B cell (primary cell): ENCODE measurements around the gene SURF6. TPM values are rescaled to one million over a fixed set of nuclear protein-coding genes. Genes with fewer than 3 reads are reported as not detected.

Experiments
- ATAC-seq: fragments of 200-7000 bp; cut with Tn5 transposase; one replicate; pipeline ENCODE4 v1.10.0; 2021; ENCODE audit warnings: low read depth, mild to moderate bottlenecking, moderate number of reproducible peaks, moderate library complexity
- CTCF ChIA-PET: fragments of 350-600 bp; sonication (Branson Sonifier 250); formaldehyde crosslinking; loops from one replicate; lab custom pipeline; 2021; ENCODE audit warnings: antibody characterized with exemption, inconsistent platforms; lab: Charles Lee
- POLR2A ChIA-PET: fragments of 350-600 bp; sonication (Branson Sonifier 250); formaldehyde crosslinking; loops from one replicate; lab custom pipeline; 2021; ENCODE audit warnings: antibody characterized with exemption; lab: Charles Lee
- DNase-seq: peaks from one replicate; pipeline ENCODE4 v3.0.0; 2013
- H2AFZ ChIP-seq: 2 replicates; pipeline ENCODE4 v1.6.1; 2012; ENCODE audit warnings: mild to moderate bottlenecking, low read depth, low read length; ENCODE audit not compliant: insufficient read depth, poor library complexity, severe bottlenecking
- H3K27ac ChIP-seq, 2 donors: 1 replicate in 1 of 2; 2 replicates in 1 of 2; pipeline ENCODE4 v1.5.1; 2012 to 2013; ENCODE audit warnings: low read length in 2 of 2, mild to moderate bottlenecking in 2 of 2, moderate library complexity in 1 of 2
- H3K27me3 ChIP-seq, 4 experiments: fragments of 200-600 bp in 1 of 4; sonication (generic) in 1 of 4; replicated peaks in 1 of 4; 1 replicate in 2 of 4; 2 replicates in 2 of 4; pipeline versions ENCODE4 v1.6.1 to v1.7.0; 2013 to 2016; ENCODE audit warnings: low read length in 3 of 4, mild to moderate bottlenecking in 2 of 4, mixed read lengths in 1 of 4, moderate library complexity in 1 of 4; ENCODE audit not compliant: insufficient read depth in 4 of 4, control insufficient read depth in 3 of 4; ENCODE audit errors: control extremely low read depth in 1 of 4
- H3K36me3 ChIP-seq, 2 experiments: replicated peaks in 1 of 2; 1 replicate in 1 of 2; 2 replicates in 1 of 2; pipeline versions ENCODE4 v1.6.1 to v1.7.1; 2013; ENCODE audit warnings: low read length in 1 of 2; ENCODE audit not compliant: insufficient read depth in 2 of 2, control insufficient read depth in 1 of 2; ENCODE audit errors: control extremely low read depth in 1 of 2, extremely low read depth in 1 of 2
- H3K4me1 ChIP-seq, 2 donors: fragments of 200-600 bp in 1 of 2; sonication (generic) in 1 of 2; 1 replicate in 1 of 2; 2 replicates in 1 of 2; pipeline versions ENCODE4 v1.5.1 to v1.6.1; 2013 to 2017; ENCODE audit warnings: low read length in 2 of 2; ENCODE audit not compliant: control insufficient read depth in 2 of 2, insufficient read depth in 2 of 2
- H3K4me2 ChIP-seq: replicated peaks from 2 replicates; pipeline ENCODE3; 2012; ENCODE audit warnings: mild to moderate bottlenecking, low read depth, low read length; ENCODE audit not compliant: poor library complexity, severe bottlenecking
- H3K4me3 ChIP-seq, 5 experiments: fragments of 200-600 bp in 1 of 5; sonication (generic) in 1 of 5; 1 replicate in 3 of 5; 2 replicates in 2 of 5; pipeline versions ENCODE4 v1.5.1 to v1.7.0; 2011 to 2016; ENCODE audit warnings: low read length in 4 of 5, mild to moderate bottlenecking in 4 of 5, low read depth in 2 of 5, control low read depth in 1 of 5, moderate library complexity in 1 of 5; ENCODE audit not compliant: insufficient read depth in 1 of 5; ENCODE audit errors: control extremely low read depth in 1 of 5, extremely low read depth in 1 of 5
- H3K79me2 ChIP-seq: fragments of 200-600 bp; sonication (generic); one replicate; pipeline ENCODE4 v1.6.0; 2016; ENCODE audit warnings: low read length; ENCODE audit not compliant: control insufficient read depth, insufficient read depth
- H3K9ac ChIP-seq: fragments of 200-600 bp; sonication (generic); 2 replicates; pipeline ENCODE4 v1.6.1; 2017; ENCODE audit warnings: mild to moderate bottlenecking, low read length, moderate library complexity
- H3K9me3 ChIP-seq, 3 donors: one replicate each; pipeline versions ENCODE4 v1.6.1 to v1.7.1; 2013; ENCODE audit warnings: low read length in 2 of 3; ENCODE audit not compliant: control insufficient read depth in 2 of 3, insufficient read depth in 1 of 3; ENCODE audit errors: control extremely low read depth in 1 of 3
- H4K20me1 ChIP-seq: 2 replicates; pipeline ENCODE4 v1.6.0; 2012; ENCODE audit warnings: mild to moderate bottlenecking, low read length; ENCODE audit not compliant: insufficient read depth, control insufficient read depth, poor library complexity, severe bottlenecking
- H3K27ac Mint-ChIP-seq: one replicate; pipeline ENCODE4 v1.8.0; 2021; ENCODE audit warnings: mixed read lengths
- H3K27me3 Mint-ChIP-seq: one replicate; pipeline ENCODE4 v1.8.0; 2021; ENCODE audit warnings: mixed read lengths
- H3K4me1 Mint-ChIP-seq: one replicate; pipeline ENCODE4 v1.8.0; 2021; ENCODE audit warnings: mixed read lengths
- H3K4me3 Mint-ChIP-seq: one replicate; pipeline ENCODE4 v1.8.0; 2021; ENCODE audit warnings: mixed read lengths
- H3K9me3 Mint-ChIP-seq: one replicate; pipeline ENCODE4 v1.8.0; 2022; ENCODE audit warnings: mixed read lengths; ENCODE audit not compliant: insufficient read depth
- EZH2 ChIP-seq: IDR thresholded peaks from 2 replicates; pipeline ENCODE4 v1.6.1; 2012; ENCODE audit warnings: borderline replicate concordance, low read depth, mild to moderate bottlenecking, moderate library complexity, low read length; ENCODE audit not compliant: insufficient read depth, poor library complexity, severe bottlenecking
- WGBS: methylation state at CpG from one replicate; pipeline ENCODE4 v1.1.5; 2013; ENCODE audit warnings: missing lambda C conversion rate; ENCODE audit not compliant: insufficient coverage; 5-methylcytosine and 5-hydroxymethylcytosine counted together
- intact Hi-C: fragments of 100-400 bp; cut with micrococcal nuclease; formaldehyde crosslinking; loops from one replicate; pipeline ENCODE4 v1.10.0; 2022
- polyA plus RNA-seq: library from polyadenylated mRNA; depleted of rRNA; stranded (reverse); fragments of >200 nt; gene quantifications from 2 replicates; pipeline ENCODE4 v1.2.3, GENCODE V29; 2012
- total RNA-seq, 2 donors: library from RNA; stranded (reverse); fragments of 120-200 nt in 1 of 2; gene quantifications; 1 replicate in 1 of 2; 2 replicates in 1 of 2; pipeline versions ENCODE4 v1.2.3 to v1.2.4, GENCODE V29; 2013 to 2022
- TF ChIP-seq, protein P1 (sequence below): fragments of 200-600 bp; IDR thresholded peaks from one replicate; pipeline ENCODE4 v1.8.0; 2022; ENCODE audit warnings: antibody characterized with exemption, mild to moderate bottlenecking

Gene SURF6
- total and polyA plus RNA-seq, 2 donors (not counting 1 experiment from before 2014, with no cell fraction given), result 14.7 to 25.9 TPM

DNA sequence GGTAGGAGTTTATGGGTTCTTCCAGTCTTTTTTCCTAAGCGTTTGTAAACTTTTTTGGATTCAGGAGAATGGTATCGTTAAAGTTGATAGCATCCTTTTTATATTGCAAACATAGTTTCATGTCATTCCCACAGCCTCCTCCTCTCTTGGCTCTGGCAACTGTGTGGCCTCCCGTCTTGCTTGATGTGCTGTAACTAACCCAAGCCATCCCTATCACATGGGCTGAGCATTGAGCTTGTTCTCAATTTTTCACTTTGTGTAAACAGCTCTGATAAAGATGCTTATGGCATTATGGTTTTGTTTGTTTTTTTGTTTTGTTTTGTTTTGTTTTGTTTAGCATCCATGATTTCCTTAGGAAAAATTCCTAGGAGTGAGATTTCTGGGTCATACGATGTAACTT lies 44.7 kb upstream of the SURF6 start:
- no peaks in the 10 kb centered on the region for H3K9me3 Mint-ChIP-seq
- no peaks in the 10 kb centered on the region for H3K36me3 ChIP-seq
- H3K79me2 ChIP-seq, result peaks cover 1% of the 10 kb centered on the region
- TF ChIP-seq, protein P1, sequence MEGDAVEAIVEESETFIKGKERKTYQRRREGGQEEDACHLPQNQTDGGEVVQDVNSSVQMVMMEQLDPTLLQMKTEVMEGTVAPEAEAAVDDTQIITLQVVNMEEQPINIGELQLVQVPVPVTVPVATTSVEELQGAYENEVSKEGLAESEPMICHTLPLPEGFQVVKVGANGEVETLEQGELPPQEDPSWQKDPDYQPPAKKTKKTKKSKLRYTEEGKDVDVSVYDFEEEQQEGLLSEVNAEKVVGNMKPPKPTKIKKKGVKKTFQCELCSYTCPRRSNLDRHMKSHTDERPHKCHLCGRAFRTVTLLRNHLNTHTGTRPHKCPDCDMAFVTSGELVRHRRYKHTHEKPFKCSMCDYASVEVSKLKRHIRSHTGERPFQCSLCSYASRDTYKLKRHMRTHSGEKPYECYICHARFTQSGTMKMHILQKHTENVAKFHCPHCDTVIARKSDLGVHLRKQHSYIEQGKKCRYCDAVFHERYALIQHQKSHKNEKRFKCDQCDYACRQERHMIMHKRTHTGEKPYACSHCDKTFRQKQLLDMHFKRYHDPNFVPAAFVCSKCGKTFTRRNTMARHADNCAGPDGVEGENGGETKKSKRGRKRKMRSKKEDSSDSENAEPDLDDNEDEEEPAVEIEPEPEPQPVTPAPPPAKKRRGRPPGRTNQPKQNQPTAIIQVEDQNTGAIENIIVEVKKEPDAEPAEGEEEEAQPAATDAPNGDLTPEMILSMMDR, result no peak
- no peak for TF ChIP-seq EZH2
- H3K27me3 Mint-ChIP-seq, result no peaks in the 10 kb centered on the region
- no peak overlapping the region for H3K9ac ChIP-seq
- DNase-seq (no peak), ATAC-seq (no peak)
- peaks cover 3 to 7% of the 10 kb centered on the region in 2 donors for H3K4me1 ChIP-seq
- no peaks in the 10 kb centered on the region for H3K27me3 ChIP-seq
- H3K4me1 Mint-ChIP-seq, result peaks cover 2% of the 10 kb centered on the region
- H3K27ac ChIP-seq, result no peak overlapping the region
- ChIA-PET POLR2A (no interaction called here), CTCF (interaction anchor here (1.1 kb wide), 1 partner anchor 33 kb away, joined by 3 read pairs; no protein-coding TSS in a partner anchor)
- H3K27ac Mint-ChIP-seq, result no peak overlapping the region
- H3K4me3 Mint-ChIP-seq, result no peak overlapping the region
- WGBS, result 100% methylated on average over 1 of the region's 4 CpGs
- H2AFZ ChIP-seq, result no peak overlapping the region
- H3K4me2 ChIP-seq, result no peak overlapping the region
- H3K4me3 ChIP-seq, result no peak overlapping the region
- no peaks in the 10 kb centered on the region for H4K20me1 ChIP-seq
- no peaks in the 10 kb centered on the region for H3K9me3 ChIP-seq
- intact Hi-C loops, result no loop called here

DNA sequence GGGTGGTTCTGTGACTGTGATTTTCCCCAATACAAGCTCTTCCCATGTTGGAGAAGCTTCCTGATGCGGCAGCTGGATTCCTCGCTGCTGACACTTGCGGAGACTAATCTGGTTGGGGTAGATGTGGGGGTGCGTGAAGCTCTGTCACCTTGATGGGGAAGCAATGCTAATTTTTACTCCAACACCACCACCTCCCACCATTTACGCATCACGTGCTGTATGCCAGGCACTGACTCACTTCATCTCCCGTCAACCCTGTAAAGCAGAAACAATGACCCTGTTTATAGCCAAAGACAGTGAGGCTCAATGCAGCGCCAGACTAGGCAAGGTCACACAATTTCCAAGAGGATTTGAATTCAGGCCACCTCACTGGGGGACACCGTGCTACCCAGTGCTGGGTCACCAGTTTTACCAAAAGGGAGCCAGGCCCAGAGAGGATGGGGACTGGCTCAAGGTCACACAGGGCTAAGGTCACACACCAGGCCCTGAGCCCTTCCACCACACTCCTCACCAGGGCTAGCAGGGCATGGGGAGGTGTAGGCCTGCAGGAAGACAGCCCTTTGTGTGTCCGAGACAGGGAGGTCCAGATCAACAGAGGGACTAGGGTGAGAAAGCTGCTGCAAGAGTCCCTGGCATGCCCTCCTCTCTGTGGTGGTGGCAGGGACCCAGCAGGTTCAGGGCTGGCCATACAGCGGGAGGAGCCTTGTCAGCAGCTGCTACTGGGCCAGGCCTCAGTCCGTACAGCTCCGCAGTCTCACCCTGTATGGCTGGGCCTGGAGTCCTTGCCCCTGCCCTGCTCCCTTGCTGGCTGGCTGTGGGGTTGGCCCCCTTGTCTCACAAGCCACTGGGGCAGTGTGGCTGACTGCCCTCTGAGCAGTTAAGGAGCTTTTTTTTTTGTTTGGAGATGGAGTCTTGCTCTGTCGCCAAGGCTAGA lies 43.4 kb upstream of the SURF6 start:
- no peak for DNase-seq
- no peaks in the 10 kb centered on the region for H3K27me3 ChIP-seq
- CTCF ChIA-PET, result interaction anchor here (1.1 to 1.3 kb wide), 3 partner anchors 20 to 35 kb away, joined by 3 read pairs; no protein-coding TSS in a partner anchor

More for the DNA sequence above, 43.4 kb upstream of the SURF6 start:
- Histone ChIP-seq H2AFZ (no peak overlapping the region), H3K36me3 (no peaks in the 10 kb centered on the region), H3K9me3 (no peaks in the 10 kb centered on the region), H3K4me1 (peaks cover 11 to 16% of the 10 kb centered on the region in 2 donors), H3K4me2 (no peak overlapping the region), H3K9ac (no peak overlapping the region), H3K4me3 (no peak overlapping the region), H4K20me1 (peaks cover 12% of the 10 kb centered on the region), H3K79me2 (peaks cover 14% of the 10 kb centered on the region), H3K27ac (no peak overlapping the region)
- Mint-ChIP-seq H3K4me1 (peaks cover 9% of the 10 kb centered on the region), H3K27me3 (no peaks in the 10 kb centered on the region), H3K9me3 (no peaks in the 10 kb centered on the region), H3K4me3 (no peak overlapping the region), H3K27ac (no peak overlapping the region)
- no peak for TF ChIP-seq EZH2
- TF ChIP-seq, protein P1, result no peak
- WGBS, result 96% methylated on average over 9 of the region's 14 CpGs
- intact Hi-C loops, result no loop called here
- POLR2A ChIA-PET, result no interaction called here
- ATAC-seq, result no peak
